Karpas-422 (cell line): ENCODE results near the gene CSRP3. TPM values are rescaled to one million over a fixed set of nuclear protein-coding genes. Genes with fewer than 3 reads are reported as not detected.
A peak's percentile ranks its signal among the peaks of the same experiment; 100 is the strongest.

Source experiments
- DNase-seq: peaks from one replicate; pipeline ENCODE4 v3.0.0-alpha.2; 2015
- H2AFZ ChIP-seq: fragments of 200-600 bp; sonication (generic); 2 replicates; pipeline ENCODE4 v1.6.1; 2014; ENCODE audit warnings: antibody characterized with exemption, low read length, mixed read lengths
- H3K27ac ChIP-seq: fragments of 200-600 bp; sonication (generic); 2 replicates; pipeline ENCODE4 v1.5.1; 2014; ENCODE audit warnings: mild to moderate bottlenecking, low read length, moderate library complexity
- H3K27me3 ChIP-seq: fragments of 200-600 bp; sonication (generic); 2 replicates; pipeline ENCODE4 v1.6.1; 2014; ENCODE audit warnings: low read length, mixed read lengths
- H3K36me3 ChIP-seq: fragments of 200-600 bp; sonication (generic); 2 replicates; pipeline ENCODE4 v1.6.1; 2014; ENCODE audit warnings: low read length, mixed read lengths; ENCODE audit not compliant: insufficient read depth
- H3K4me1 ChIP-seq: fragments of 200-600 bp; sonication (generic); 2 replicates; pipeline ENCODE4 v1.6.1; 2014; ENCODE audit warnings: mild to moderate bottlenecking, low read length, mixed read lengths
- H3K4me2 ChIP-seq: fragments of 200-600 bp; sonication (generic); 2 replicates; pipeline ENCODE4 v1.6.1; 2014; ENCODE audit warnings: low read length, low read depth, mild to moderate bottlenecking; ENCODE audit not compliant: poor library complexity, severe bottlenecking
- H3K4me3 ChIP-seq: fragments of 200-600 bp; sonication (generic); 2 replicates; pipeline ENCODE4 v1.5.1; 2014; ENCODE audit warnings: mild to moderate bottlenecking, antibody characterized with exemption, low read length, mixed read lengths
- H3K79me2 ChIP-seq: fragments of 200-600 bp; sonication (generic); 2 replicates; pipeline ENCODE4 v1.6.1; 2014; ENCODE audit warnings: mild to moderate bottlenecking, low read length, mixed read lengths
- H3K9ac ChIP-seq: fragments of 200-600 bp; sonication (generic); 2 replicates; pipeline ENCODE4 v1.6.0; 2014; ENCODE audit warnings: low read length
- H3K9me2 ChIP-seq: fragments of 200-600 bp; sonication (generic), shearing (Covaris generic); replicated peaks from 2 replicates; pipeline ENCODE4 v1.6.0; 2014; ENCODE audit warnings: mild to moderate bottlenecking, low read length, moderate library complexity; ENCODE audit not compliant: insufficient read depth
- H3K9me3 ChIP-seq: fragments of 300-700, 200-600 bp; sonication (generic); 2 replicates; pipeline ENCODE4 v1.6.1; 2014; ENCODE audit warnings: low read length, mixed read lengths
- H4K20me1 ChIP-seq: fragments of 200-600 bp; sonication (generic); 2 replicates; pipeline ENCODE4 v1.6.1; 2014; ENCODE audit warnings: mild to moderate bottlenecking, antibody characterized with exemption, low read length, low read depth; ENCODE audit not compliant: insufficient read depth
- total RNA-seq: library from RNA; depleted of rRNA; stranded (reverse); fragments of >200 nt; shearing (Covaris generic); gene quantifications from 2 replicates; pipeline ENCODE4 v1.2.3, GENCODE V29; 2014; ENCODE audit warnings: low replicate concordance

Gene CSRP3
- total RNA-seq, 1 experiment from 2014 or later, result not detected

- H3K9me3 ChIP-seq, result no peaks in the 10 kb centered on the region
- H3K27ac ChIP-seq, result no peak overlapping the region
- H3K36me3 ChIP-seq, result no peaks in the 10 kb centered on the region
- no peak overlapping the region for H2AFZ ChIP-seq
- H4K20me1 ChIP-seq, result no peaks in the 10 kb centered on the region
- H3K4me2 ChIP-seq, result no peak overlapping the region
- no peak overlapping the region for H3K4me3 ChIP-seq
- H3K9ac ChIP-seq, result no peak overlapping the region
- no peaks in the 10 kb centered on the region for H3K79me2 ChIP-seq
- H3K9me2 ChIP-seq, result no peaks in the 10 kb centered on the region
- H3K4me1 ChIP-seq, result no peaks in the 10 kb centered on the region
- DNase-seq, result no peak
- no peaks in the 10 kb centered on the region for H3K27me3 ChIP-seq
Observed at GRCh38 chr11:19185516-19186052, 16.2 kb downstream of the CSRP3 start.

DNA sequence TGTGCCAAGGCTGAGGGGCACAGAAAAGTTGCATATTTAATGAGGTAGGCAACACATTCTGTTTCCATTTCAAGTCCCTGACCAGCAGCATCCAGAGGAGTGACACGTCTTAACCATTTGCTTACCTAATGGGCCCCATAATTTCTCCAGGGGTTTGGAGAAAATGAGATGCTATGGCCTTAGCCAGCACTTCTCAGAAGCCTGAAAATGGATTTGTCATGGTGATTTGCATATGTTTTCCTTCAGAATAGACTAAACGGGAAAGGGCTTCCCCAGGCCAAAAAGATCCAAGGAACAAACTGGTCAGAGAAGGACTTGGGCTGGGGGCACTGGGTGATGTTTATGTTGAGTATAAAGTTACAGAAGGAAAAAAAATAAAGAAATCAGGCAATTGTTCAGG, 16.7 kb downstream of the CSRP3 start:
- Histone ChIP-seq H3K9ac (no peak overlapping the region), H3K79me2 (no peaks in the 10 kb centered on the region), H3K27ac (no peak overlapping the region), H2AFZ (no peak overlapping the region), H3K4me1 (no peaks in the 10 kb centered on the region), H3K36me3 (no peaks in the 10 kb centered on the region), H3K4me3 (no peak overlapping the region), H3K9me2 (no peaks in the 10 kb centered on the region), H3K9me3 (no peaks in the 10 kb centered on the region), H3K4me2 (no peak overlapping the region), H3K27me3 (no peaks in the 10 kb centered on the region), H4K20me1 (no peaks in the 10 kb centered on the region)
- DNase-seq, result no peak

DNA sequence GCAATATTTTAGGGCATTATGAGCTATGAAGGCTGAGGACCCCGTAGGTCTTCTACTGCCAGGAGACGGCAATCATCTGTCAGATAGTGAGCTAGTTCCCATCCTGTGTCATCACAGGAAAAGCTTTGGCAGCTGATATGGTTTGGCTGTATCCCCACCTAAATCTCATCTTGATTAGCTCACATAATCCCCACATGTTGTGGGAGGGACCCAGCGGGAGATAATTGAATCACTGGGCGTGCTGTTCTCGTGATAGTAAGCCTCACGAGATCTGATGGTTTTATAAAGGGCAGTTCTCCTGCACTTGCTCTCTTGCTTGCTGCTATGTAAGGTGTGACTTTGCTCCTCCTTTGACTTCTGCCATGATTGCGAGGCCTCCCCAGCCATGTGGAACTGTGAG, 18.1 kb downstream of the CSRP3 start:
- DNase-seq, result no peak
- Histone ChIP-seq H3K27me3 (no peaks in the 10 kb centered on the region), H2AFZ (no peak overlapping the region), H3K4me2 (no peak overlapping the region), H3K4me3 (no peak overlapping the region), H3K36me3 (no peaks in the 10 kb centered on the region), H3K79me2 (no peaks in the 10 kb centered on the region), H3K9me2 (no peaks in the 10 kb centered on the region), H3K9ac (no peak overlapping the region), H3K27ac (no peak overlapping the region), H3K4me1 (no peaks in the 10 kb centered on the region), H4K20me1 (no peaks in the 10 kb centered on the region), H3K9me3 (no peaks in the 10 kb centered on the region)

- H3K4me2 ChIP-seq, result no peak overlapping the region
- no peaks in the 10 kb centered on the region for H3K27me3 ChIP-seq
- no peaks in the 10 kb centered on the region for H3K79me2 ChIP-seq
- no peak overlapping the region for H2AFZ ChIP-seq
- peaks cover 2% of the 10 kb centered on the region; the same call in 1 of the 2 replicates for H4K20me1 ChIP-seq
- H3K27ac ChIP-seq, result no peak overlapping the region
- peaks cover 5% of the 10 kb centered on the region for H3K4me1 ChIP-seq
- no peaks in the 10 kb centered on the region for H3K9me3 ChIP-seq
- H3K4me3 ChIP-seq, result no peak overlapping the region
- no peak for DNase-seq
- no peaks in the 10 kb centered on the region for H3K9me2 ChIP-seq
- H3K36me3 ChIP-seq, result peaks cover 11% of the 10 kb centered on the region
- H3K9ac ChIP-seq, result no peak overlapping the region
Observed at GRCh38 chr11:19181531-19182261, 20.1 kb downstream of the CSRP3 start.

DNA sequence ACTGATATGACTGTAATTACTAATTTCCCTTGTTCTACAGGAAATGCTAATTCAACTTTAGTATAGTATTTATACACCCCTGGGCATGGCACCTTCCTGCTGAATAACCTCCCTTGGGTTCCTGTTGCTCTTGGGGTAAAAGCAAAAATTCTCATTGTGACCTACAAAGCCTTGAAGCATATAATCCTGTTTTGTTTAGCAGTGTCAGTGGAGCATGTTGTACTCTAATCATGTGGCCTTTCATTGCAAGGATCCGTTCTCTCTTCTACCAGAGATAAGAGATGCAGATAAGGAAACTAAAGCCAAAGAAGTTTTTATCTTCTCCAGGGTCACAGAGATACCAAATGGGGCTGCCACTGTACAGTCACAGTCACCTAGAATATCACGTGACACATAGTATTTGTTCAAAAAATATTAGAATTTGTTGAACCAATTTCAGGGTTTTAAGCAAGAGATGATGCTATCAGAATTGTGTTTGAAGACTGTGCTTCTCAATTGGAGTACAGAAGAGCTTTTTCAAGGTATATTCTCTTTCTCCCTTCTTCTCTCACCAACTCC, 25.1 kb downstream of the CSRP3 start:
- peak; percentile 54 for DNase-seq
- Histone ChIP-seq H3K4me2 (peak overlapping the region; percentile 28), H3K79me2 (no peaks in the 10 kb centered on the region), H3K27ac (peak overlapping the region; percentile 40), H3K9me3 (no peaks in the 10 kb centered on the region), H3K9me2 (no peaks in the 10 kb centered on the region), H3K4me1 (peaks cover 23% of the 10 kb centered on the region), H4K20me1 (peaks cover 4% of the 10 kb centered on the region; the same call in 1 of the 2 replicates), H3K27me3 (no peaks in the 10 kb centered on the region), H3K4me3 (no peak overlapping the region), H2AFZ (no peak overlapping the region), H3K9ac (no peak overlapping the region), H3K36me3 (peaks cover 47% of the 10 kb centered on the region)

- Histone ChIP-seq H3K4me2 (no peak overlapping the region), H3K9ac (no peak overlapping the region)
Observed at GRCh38 chr11:19173964-19174638, 27.7 kb downstream of the CSRP3 start.

DNA sequence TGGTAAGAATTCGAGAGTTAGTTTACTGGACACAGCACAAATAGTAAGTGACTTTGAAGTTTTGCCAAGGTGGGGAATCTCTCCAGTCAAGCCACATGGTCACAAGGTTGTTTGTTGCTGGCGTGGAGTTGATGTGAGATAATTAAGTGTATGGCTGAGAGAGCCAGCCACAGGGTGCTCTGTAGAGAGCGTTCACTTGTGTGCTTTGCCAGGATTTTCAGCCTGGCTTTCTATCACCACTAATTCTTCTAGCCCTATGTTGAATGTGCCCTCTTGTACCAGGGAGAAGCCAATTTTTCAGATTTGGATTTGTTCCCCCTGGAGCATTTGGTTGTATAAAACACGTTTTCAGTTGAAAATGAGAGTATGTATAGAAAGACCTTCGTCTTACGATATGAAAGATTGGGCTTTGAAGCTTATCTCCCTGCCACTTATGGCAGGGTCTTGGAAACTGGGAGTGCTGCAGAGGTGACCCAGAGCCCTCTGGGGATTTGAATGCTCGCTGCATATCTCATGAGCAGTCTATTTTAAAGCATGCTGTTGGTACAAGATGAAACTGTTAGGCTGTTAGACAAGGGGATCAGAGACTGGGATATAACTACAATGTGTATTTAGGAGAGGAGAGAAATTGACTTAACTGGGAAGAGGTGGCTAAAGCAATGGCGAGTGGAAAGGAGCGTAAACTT, 28.6 kb downstream of the CSRP3 start:
- no peak overlapping the region for H2AFZ ChIP-seq
- peaks cover 67% of the 10 kb centered on the region for H3K36me3 ChIP-seq
- no peak overlapping the region for H3K27ac ChIP-seq
- H3K9ac ChIP-seq, result no peak overlapping the region
- peaks cover 23% of the 10 kb centered on the region for H3K4me1 ChIP-seq
- no peak overlapping the region for H3K4me3 ChIP-seq
- peaks cover 4% of the 10 kb centered on the region; the same call in 1 of the 2 replicates for H4K20me1 ChIP-seq
- no peaks in the 10 kb centered on the region for H3K9me3 ChIP-seq
- no peak overlapping the region for H3K4me2 ChIP-seq
- DNase-seq, result no peak
- no peaks in the 10 kb centered on the region for H3K27me3 ChIP-seq
- no peaks in the 10 kb centered on the region for H3K79me2 ChIP-seq
- H3K9me2 ChIP-seq, result no peaks in the 10 kb centered on the region

More at GRCh38 chr11:19173964-19174638, 27.7 kb downstream of the CSRP3 start:
- Histone ChIP-seq H3K9me3 (no peaks in the 10 kb centered on the region), H4K20me1 (peaks cover 4% of the 10 kb centered on the region; the same call in 1 of the 2 replicates), H3K79me2 (no peaks in the 10 kb centered on the region), H3K27me3 (no peaks in the 10 kb centered on the region), H2AFZ (no peak overlapping the region), H3K9me2 (no peaks in the 10 kb centered on the region), H3K4me3 (no peak overlapping the region), H3K36me3 (peaks cover 66% of the 10 kb centered on the region), H3K4me1 (peaks cover 23% of the 10 kb centered on the region), H3K27ac (no peak overlapping the region)
- DNase-seq, result no peak

GRCh38 chr11:19168090-19168489, 33.7 kb downstream of the CSRP3 start:
- Histone ChIP-seq H3K9me2 (no peaks in the 10 kb centered on the region), H3K9ac (no peak overlapping the region), H3K27ac (no peak overlapping the region), H3K4me3 (no peak overlapping the region), H3K4me1 (no peaks in the 10 kb centered on the region), H3K36me3 (peaks cover 64% of the 10 kb centered on the region), H3K4me2 (no peak overlapping the region), H3K9me3 (no peaks in the 10 kb centered on the region), H3K27me3 (no peaks in the 10 kb centered on the region), H2AFZ (no peak overlapping the region), H4K20me1 (no peaks in the 10 kb centered on the region), H3K79me2 (no peaks in the 10 kb centered on the region)
- DNase-seq, result no peak
